Measurements from ENCODE around the gene BHLHE23.

The BHLHE23 gene

GRCh38 chr20:63033794-63034709 is 27.3 kb upstream of the BHLHE23 start:
- H3K4me3 ChIP-seq, result no peak overlapping the region; the same call in 1 of the 2 replicates
- peak overlapping the region; percentile 69 for H3K9ac ChIP-seq
- H3K4me2 ChIP-seq, result peak overlapping the region; percentile 84
- TF ChIP-seq Cebpa-rat (IDR thresholded peaks at IDR 0.05), result no peak
- H3K27me3 ChIP-seq, result no peaks in the 10 kb centered on the region
- no peaks in the 10 kb centered on the region for H3K36me3 ChIP-seq
- peak overlapping the region; percentile 83 for H3K27ac ChIP-seq
- no peaks in the 10 kb centered on the region for H4K20me1 ChIP-seq
- no peaks in the 10 kb centered on the region for H3K9me3 ChIP-seq
- peaks cover 78% of the 10 kb centered on the region for H3K4me1 ChIP-seq

- Histone ChIP-seq H3K36me3 (no peaks in the 10 kb centered on the region), H3K9me3 (no peaks in the 10 kb centered on the region), H3K27me3 (no peaks in the 10 kb centered on the region), H3K4me2 (peak overlapping the region; percentile 84), H3K4me1 (peaks cover 77% of the 10 kb centered on the region), H4K20me1 (no peaks in the 10 kb centered on the region), H3K4me3 (peak overlapping the region; percentile 39; the same call in 1 of the 2 replicates), H3K27ac (peak overlapping the region; percentile 83), H3K9ac (peak overlapping the region; percentile 69)
- TF ChIP-seq Cebpa-rat (IDR thresholded peaks at IDR 0.05), result no peak
These were observed 26.4 kb upstream of the BHLHE23 start for GRCh38 chr20:63032861-63033793.

DNA sequence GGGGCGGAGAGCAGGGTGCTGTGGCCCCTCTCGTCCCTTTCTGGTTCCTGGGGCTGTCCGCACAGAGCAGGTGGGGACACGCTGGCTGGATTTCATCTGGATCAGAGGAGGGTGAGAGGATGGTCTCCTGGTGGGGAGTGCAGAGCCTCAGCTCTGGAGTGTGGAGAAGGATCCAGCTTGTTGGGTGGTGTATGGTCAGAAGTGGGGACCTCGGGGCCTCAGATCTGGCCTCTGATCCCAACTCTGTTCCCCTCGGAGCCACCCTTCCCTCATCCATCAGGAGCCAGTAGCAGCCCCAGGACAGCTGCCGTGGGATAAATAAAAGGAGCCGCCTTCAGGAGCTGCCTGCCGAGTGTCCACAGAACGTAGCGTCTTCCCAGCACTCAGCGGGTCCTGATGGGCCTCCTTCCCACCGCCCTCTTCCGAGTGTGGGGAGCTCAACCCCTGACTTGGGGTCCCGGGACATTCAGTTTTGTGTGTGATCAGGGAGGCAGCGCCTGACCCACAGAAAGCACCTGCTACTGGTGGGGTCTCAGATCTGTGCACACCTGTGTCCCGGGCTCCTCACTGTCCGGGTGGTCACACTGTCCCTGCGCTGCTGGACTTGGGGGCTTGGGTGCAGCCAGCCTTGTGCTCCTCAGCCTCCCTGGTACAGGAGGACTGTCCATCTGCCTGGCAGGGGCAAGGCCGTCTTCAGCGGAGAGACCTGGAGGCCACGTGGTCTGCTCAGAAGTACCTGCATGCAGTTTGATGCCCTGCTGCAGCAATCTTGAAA is 25.4 kb upstream of the BHLHE23 start:
- peaks cover 6% of the 10 kb centered on the region for H3K27me3 ChIP-seq
- H3K4me2 ChIP-seq, result peak overlapping the region; percentile 84
- TF ChIP-seq Cebpa-rat (IDR thresholded peaks at IDR 0.05), result no peak
- H3K27ac ChIP-seq, result peak overlapping the region; percentile 83
- H3K4me1 ChIP-seq, result peaks cover 80% of the 10 kb centered on the region
- no peak overlapping the region; the same call in 1 of the 2 replicates for H3K4me3 ChIP-seq
- no peaks in the 10 kb centered on the region for H3K36me3 ChIP-seq
- H4K20me1 ChIP-seq, result no peaks in the 10 kb centered on the region
- H3K9ac ChIP-seq, result 0 out of 2 replicates have a peak overlapping the region, but pooled peaks have one; percentile 69
- H3K9me3 ChIP-seq, result no peaks in the 10 kb centered on the region

GRCh38 chr20:63031251-63032014 is 24.7 kb upstream of the BHLHE23 start:
- H3K9ac ChIP-seq, result no peak overlapping the region
- H3K27ac ChIP-seq, result peak overlapping the region; percentile 65
- no peaks in the 10 kb centered on the region for H3K9me3 ChIP-seq
- peaks cover 8% of the 10 kb centered on the region for H3K27me3 ChIP-seq
- H3K4me1 ChIP-seq, result peaks cover 87% of the 10 kb centered on the region
- peak overlapping the region; percentile 84 for H3K4me2 ChIP-seq
- H4K20me1 ChIP-seq, result no peaks in the 10 kb centered on the region
- H3K36me3 ChIP-seq, result no peaks in the 10 kb centered on the region
- no peak overlapping the region for H3K4me3 ChIP-seq
- no peak for TF ChIP-seq Cebpa-rat (IDR thresholded peaks at IDR 0.05)

- H3K9me3 ChIP-seq, result no peaks in the 10 kb centered on the region
- peak overlapping the region; percentile 40; the same call in 1 of the 2 replicates for H3K9ac ChIP-seq
- H3K27ac ChIP-seq, result peak overlapping the region; percentile 67
- no peaks in the 10 kb centered on the region for H3K36me3 ChIP-seq
- peak overlapping the region; percentile 75 for H3K4me2 ChIP-seq
- 0 out of 2 replicates have a peak, but pooled peaks cover 4% of the 10 kb centered on the region for H4K20me1 ChIP-seq
- H3K27me3 ChIP-seq, result peaks cover 8% of the 10 kb centered on the region
- H3K4me1 ChIP-seq, result peaks cover 97% of the 10 kb centered on the region
- no peak for TF ChIP-seq Cebpa-rat (IDR thresholded peaks at IDR 0.05)
- no peak overlapping the region for H3K4me3 ChIP-seq
These were observed 22.8 kb upstream of the BHLHE23 start for GRCh38 chr20:63029358-63030121.

DNA sequence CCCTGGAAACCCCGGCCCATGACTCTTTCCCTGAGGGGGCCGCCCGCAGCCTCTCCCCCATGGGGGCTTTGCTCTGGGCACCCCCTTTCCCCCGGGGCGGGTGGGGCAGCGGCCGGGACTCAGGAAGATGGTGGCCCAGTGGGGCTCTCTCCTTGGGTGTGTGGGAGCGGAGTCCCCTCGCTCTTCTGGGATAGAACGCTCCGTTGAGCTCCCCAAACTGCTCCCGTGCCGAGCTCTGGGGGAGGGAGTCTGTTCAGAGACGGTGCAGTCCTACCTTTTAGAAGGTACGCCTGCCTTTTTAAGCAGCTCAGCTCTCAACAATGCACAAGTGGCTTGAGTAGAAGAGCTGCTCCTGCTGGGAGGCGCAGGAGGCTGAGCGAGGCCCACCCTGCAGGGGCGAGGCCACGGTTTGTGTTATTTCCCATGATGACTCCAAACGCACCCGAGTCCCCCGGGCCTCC is 21.7 kb upstream of the BHLHE23 start:
- H3K4me1 ChIP-seq, result peaks cover 97% of the 10 kb centered on the region
- peaks cover 8% of the 10 kb centered on the region for H3K27me3 ChIP-seq
- TF ChIP-seq Cebpa-rat (IDR thresholded peaks at IDR 0.05), result no peak
- no peaks in the 10 kb centered on the region for H3K36me3 ChIP-seq
- peak overlapping the region; percentile 49 for H3K27ac ChIP-seq
- peak overlapping the region; percentile 95 for H3K4me2 ChIP-seq
- H3K4me3 ChIP-seq, result peak overlapping the region; percentile 45
- no peaks in the 10 kb centered on the region for H3K9me3 ChIP-seq
- H4K20me1 ChIP-seq, result 0 out of 2 replicates have a peak, but pooled peaks cover 8% of the 10 kb centered on the region
- peak overlapping the region; percentile 58 for H3K9ac ChIP-seq

GRCh38 chr20:63027922-63028389 is 21.2 kb upstream of the BHLHE23 start:
- Histone ChIP-seq H3K9me3 (no peaks in the 10 kb centered on the region), H3K27me3 (peaks cover 8% of the 10 kb centered on the region), H3K27ac (peak overlapping the region; percentile 49), H3K4me3 (peak overlapping the region; percentile 45), H3K36me3 (no peaks in the 10 kb centered on the region), H4K20me1 (0 out of 2 replicates have a peak, but pooled peaks cover 8% of the 10 kb centered on the region), H3K4me2 (peak overlapping the region; percentile 95), H3K4me1 (peaks cover 97% of the 10 kb centered on the region), H3K9ac (peak overlapping the region; percentile 58)
- TF ChIP-seq Cebpa-rat (IDR thresholded peaks at IDR 0.05), result no peak

Data from BLaER1 (cell line).